PC-9 (cell line): ENCODE results near the gene SLC6A5. TPM values are rescaled to one million over a fixed set of nuclear protein-coding genes. Genes with fewer than 3 reads are reported as not detected.

Experiments
- BruUV-seq: library from RNA; stranded (reverse); fragments of 400-500 nt; replicated peaks from 2 replicates; lab custom pipeline; 2021; lab: Mats Ljungman, UMichigan
- CTCF ChIA-PET: fragments of 300-600 bp; sonication (Branson Sonifier 250); formaldehyde crosslinking; loops from one replicate; lab custom pipeline; 2022; ENCODE audit warnings: antibody characterized with exemption; lab: Charles Lee
- POLR2A ChIA-PET: fragments of 300-600 bp; sonication (Branson Sonifier 250); formaldehyde crosslinking; loops from one replicate; lab custom pipeline; 2022; ENCODE audit warnings: antibody characterized with exemption; ENCODE audit not compliant: unreplicated experiment; lab: Charles Lee
- DNase-seq, 2 experiments: peaks; one replicate each; pipeline versions ENCODE4 v3.0.0 to v3.0.0-alpha.2; 2015 to 2022; ENCODE audit warnings: mixed read lengths in 1 of 2
- H2AFZ ChIP-seq: fragments of 200-600 bp; sonication (generic); 2 replicates; pipeline ENCODE4 v1.8.1; 2017; ENCODE audit warnings: antibody characterized with exemption
- H3F3A ChIP-seq: fragments of 200-600 bp; sonication (generic); 2 replicates; pipeline ENCODE4 v1.8.1; 2017; ENCODE audit warnings: antibody characterized with exemption, mild to moderate bottlenecking, low read depth; ENCODE audit not compliant: insufficient read depth
- H3K27ac ChIP-seq: fragments of 200-600 bp; sonication (generic); 2 replicates; pipeline ENCODE4 v1.6.1; 2016; ENCODE audit warnings: mixed run types
- H3K27me3 ChIP-seq: fragments of 200-600 bp; sonication (generic); 2 replicates; pipeline ENCODE4 v1.6.1; 2016; ENCODE audit warnings: low read depth, mixed run types; ENCODE audit not compliant: insufficient read depth
- H3K36me3 ChIP-seq: fragments of 200-600 bp; sonication (generic); 2 replicates; pipeline ENCODE4 v1.6.1; 2016; ENCODE audit warnings: low read depth, mixed run types
- H3K4me1 ChIP-seq: fragments of 200-600 bp; sonication (generic); replicated peaks from 2 replicates; pipeline ENCODE4 v1.6.1; 2016; ENCODE audit warnings: mixed run types; ENCODE audit not compliant: insufficient read depth
- H3K4me2 ChIP-seq: fragments of 200-600 bp; sonication (generic); 2 replicates; pipeline ENCODE4 v1.6.1; 2017; ENCODE audit warnings: mixed run types
- H3K4me3 ChIP-seq: fragments of 200-600 bp; sonication (generic); 2 replicates; pipeline ENCODE4 v1.6.1; 2016; ENCODE audit warnings: mixed run types
- H3K79me2 ChIP-seq: fragments of 200-600 bp; sonication (generic); 2 replicates; pipeline ENCODE4 v1.6.1; 2017; ENCODE audit warnings: low read depth, mixed run types
- H3K9me2 ChIP-seq: fragments of 200-600 bp; sonication (generic); 2 replicates; pipeline ENCODE4 v1.8.1; 2017; ENCODE audit warnings: mild to moderate bottlenecking; ENCODE audit not compliant: insufficient read depth
- H3K9me3 ChIP-seq: fragments of 200-600 bp; sonication (generic); 2 replicates; pipeline ENCODE4 v1.8.1; 2016; ENCODE audit warnings: low read depth; ENCODE audit not compliant: insufficient read depth
- H4K20me1 ChIP-seq: fragments of 200-600 bp; sonication (generic); 2 replicates; pipeline ENCODE4 v1.8.1; 2017; ENCODE audit not compliant: insufficient read depth
- CTCF ChIP-seq: fragments of 200-600 bp; sonication (generic); conservative IDR thresholded peaks from 2 replicates; pipeline ENCODE4 v1.6.1; 2017; ENCODE audit warnings: mixed run types, antibody characterized with exemption, mild to moderate bottlenecking, moderate library complexity
- EZH2 ChIP-seq: fragments of 200-600 bp; sonication (generic); IDR thresholded peaks from 2 replicates; pipeline ENCODE4 v1.8.0; 2017; ENCODE audit warnings: antibody characterized with exemption, low read depth
- intact Hi-C: fragments of 100-400 bp; cut with micrococcal nuclease; formaldehyde crosslinking; loops from one replicate; pipeline ENCODE4 v1.10.0; 2022; ENCODE audit not compliant: unreplicated experiment
- total RNA-seq: library from RNA; stranded (reverse); gene quantifications from 2 replicates; pipeline ENCODE4 v1.2.3, GENCODE V29; 2021

The SLC6A5 gene
- total RNA-seq, 1 experiment from 2014 or later = not detected

GRCh38 chr11:20558741-20559140, 40.7 kb upstream of the SLC6A5 start:
- H3K4me2 ChIP-seq = no peak overlapping the region
- H3F3A ChIP-seq = no peaks in the 10 kb centered on the region
- no peaks in the 10 kb centered on the region for H4K20me1 ChIP-seq
- H3K36me3 ChIP-seq = no peaks in the 10 kb centered on the region
- TF ChIP-seq EZH2 (no peak), CTCF (no peak)
- BruUV-seq = no TSS peak
- 0 out of 2 replicates have a peak, but pooled peaks cover 3% of the 10 kb centered on the region for H3K9me2 ChIP-seq
- H3K79me2 ChIP-seq = no peaks in the 10 kb centered on the region
- intact Hi-C loops = no loop called here
- ChIA-PET POLR2A (no interaction called here), CTCF (no interaction called here)
- H3K9me3 ChIP-seq = no peaks in the 10 kb centered on the region; the same call in 1 of the 2 replicates
- H3K4me1 ChIP-seq = no peaks in the 10 kb centered on the region
- no peak overlapping the region for H3K27ac ChIP-seq
- no peak overlapping the region for H3K4me3 ChIP-seq
- no peak for DNase-seq
- peaks cover 20% of the 10 kb centered on the region; the same call in 1 of the 2 replicates for H3K27me3 ChIP-seq
- H2AFZ ChIP-seq = no peak overlapping the region

GRCh38 chr11:20559523-20560300, 39.7 kb upstream of the SLC6A5 start:
- Histone ChIP-seq H3K27me3 (peaks cover 20% of the 10 kb centered on the region; the same call in 1 of the 2 replicates), H3K9me3 (no peaks in the 10 kb centered on the region; the same call in 1 of the 2 replicates), H2AFZ (no peak overlapping the region), H3K4me1 (no peaks in the 10 kb centered on the region), H3K9me2 (0 out of 2 replicates have a peak, but pooled peaks cover 3% of the 10 kb centered on the region), H3K4me2 (no peak overlapping the region), H3F3A (no peaks in the 10 kb centered on the region), H3K79me2 (no peaks in the 10 kb centered on the region), H3K36me3 (no peaks in the 10 kb centered on the region), H3K4me3 (no peak overlapping the region), H3K27ac (no peak overlapping the region), H4K20me1 (no peaks in the 10 kb centered on the region)
- POLR2A ChIA-PET = no interaction called here
- CTCF ChIA-PET = no interaction called here
- TF ChIP-seq CTCF = no peak
- TF ChIP-seq EZH2 = no peak
- DNase-seq = no peak
- intact Hi-C loops = no loop called here
- BruUV-seq = no TSS peak

- no peak for DNase-seq
- intact Hi-C loops = no loop called here
- peaks cover 23% of the 10 kb centered on the region; the same call in 1 of the 2 replicates for H3K27me3 ChIP-seq
- H2AFZ ChIP-seq = no peak overlapping the region
- no peak overlapping the region for H3K4me2 ChIP-seq
- no peaks in the 10 kb centered on the region for H3K36me3 ChIP-seq
- no peak overlapping the region for H3K27ac ChIP-seq
- H3K9me2 ChIP-seq = 0 out of 2 replicates have a peak, but pooled peaks cover 3% of the 10 kb centered on the region
- H3K79me2 ChIP-seq = no peaks in the 10 kb centered on the region
- ChIA-PET CTCF (no interaction called here), POLR2A (no interaction called here)
- H3K9me3 ChIP-seq = no peaks in the 10 kb centered on the region
- H4K20me1 ChIP-seq = no peaks in the 10 kb centered on the region
- no peaks in the 10 kb centered on the region for H3F3A ChIP-seq
- H3K4me3 ChIP-seq = no peak overlapping the region
- no peak for TF ChIP-seq CTCF
- no peak for TF ChIP-seq EZH2
- no TSS peak for BruUV-seq
- no peaks in the 10 kb centered on the region for H3K4me1 ChIP-seq
Measured at GRCh38 chr11:20561915-20562314, 37.5 kb upstream of the SLC6A5 start.
